Activated naive CD4-positive, alpha-beta T cell treated with anti-CD3 and anti-CD28 coated beads, Interleukin-2, amount 50 U/mL, for 72 hours (primary cell): Measurements from ENCODE around the gene BMERB1. TPM values are rescaled to one million over a fixed set of nuclear protein-coding genes. Genes with fewer than 3 reads are reported as not detected.

Experiments used
- total RNA-seq, 2 donors: library from RNA; stranded (reverse); gene quantifications; one replicate each; pipeline ENCODE4 v1.2.3, GENCODE V29; 2022

BMERB1 gene
- total RNA-seq, 2 donors from 2014 or later, result 5.8 to 20.2 TPM

Other genes starting within 250 kb of the BMERB1 start
- 10 to 100 TPM in 1 of 2 donors, 1 to 10 TPM in 1; 7.2 to 11.4 TPM for gene NPIPA5, start 56.3 kb upstream of the BMERB1 start, total RNA-seq
- gene MPV17L, start 38.8 kb upstream of the BMERB1 start, total RNA-seq, result not detected
- 100 to 1,000 TPM in 1 of 2 donors, 10 to 100 TPM in 1; 70.8 to 134 TPM for gene MARF1, start 208.6 kb downstream of the BMERB1 start, total RNA-seq
- 100 to 1,000 TPM; 114 to 196 TPM for gene NDE1, start 215.7 kb downstream of the BMERB1 start, total RNA-seq